HG02885 (cell line): ENCODE results near the gene ACOX3.

Source experiments
- ATAC-seq: cut with Tn5 transposase; IDR thresholded peaks from one replicate; pipeline ENCODE4 v1.9.1; 2021; ENCODE audit warnings: mild to moderate bottlenecking; ENCODE audit not compliant: unreplicated experiment, poor library complexity

The ACOX3 gene

DNA sequence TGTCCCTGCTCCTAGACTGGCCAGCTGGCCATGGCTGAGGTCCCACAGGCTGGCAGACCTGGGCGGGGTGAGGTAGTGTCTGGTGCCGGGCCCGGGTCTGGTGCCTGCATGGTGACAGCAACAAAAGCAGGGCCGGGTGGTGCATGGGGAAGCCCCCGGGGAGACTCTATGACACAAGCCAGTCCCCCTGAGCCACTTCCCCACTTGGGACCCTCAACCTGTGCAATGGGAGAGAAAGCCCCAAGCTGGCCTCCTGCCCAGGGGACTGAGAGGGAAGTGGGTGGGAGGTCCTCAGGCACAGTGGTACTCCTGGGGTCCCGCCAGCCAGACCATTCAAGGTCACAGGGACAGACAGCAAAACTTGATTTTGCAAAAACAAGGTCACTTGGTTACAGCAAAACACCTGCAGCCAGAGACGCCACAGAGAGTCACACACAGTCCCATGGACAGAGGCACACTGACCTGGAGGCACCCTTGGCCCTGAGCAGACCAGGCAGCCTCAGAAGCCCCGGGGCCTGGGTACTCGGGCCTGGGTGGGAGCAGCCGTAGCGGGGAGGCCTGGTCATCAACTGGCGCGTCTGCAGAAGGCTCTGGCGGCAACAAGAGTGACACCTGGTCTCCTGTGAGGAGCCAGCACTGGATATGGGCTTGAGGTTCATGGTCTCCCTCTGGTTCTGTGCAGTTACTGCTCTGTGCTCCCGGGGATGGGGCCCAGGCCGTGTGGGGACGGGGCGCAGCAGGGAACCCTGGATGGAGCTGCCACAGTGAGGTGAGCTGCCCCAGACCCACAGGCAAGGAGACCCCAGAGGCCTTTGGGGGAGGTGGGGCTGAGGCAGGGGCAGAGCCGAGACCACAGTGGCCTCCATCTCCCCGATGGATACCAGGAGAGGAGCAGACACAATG lies 110.4 kb downstream of the ACOX3 start:
- no peak for ATAC-seq

DNA sequence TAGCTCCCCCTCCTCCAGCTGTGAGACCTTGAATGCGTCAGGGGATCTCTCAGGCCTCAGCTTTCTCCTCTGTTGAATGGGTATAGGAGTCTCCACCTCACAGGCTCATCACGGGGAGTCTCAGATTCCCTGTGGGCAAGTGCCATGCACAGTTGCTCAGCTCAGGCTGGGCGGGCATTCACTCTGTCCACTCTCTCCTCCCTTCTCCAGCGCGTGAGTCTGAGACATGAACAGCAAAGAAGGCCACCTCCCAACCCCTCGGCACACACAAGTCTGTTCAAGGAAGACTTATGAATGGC lies 111.0 kb downstream of the ACOX3 start:
- no peak for ATAC-seq

DNA sequence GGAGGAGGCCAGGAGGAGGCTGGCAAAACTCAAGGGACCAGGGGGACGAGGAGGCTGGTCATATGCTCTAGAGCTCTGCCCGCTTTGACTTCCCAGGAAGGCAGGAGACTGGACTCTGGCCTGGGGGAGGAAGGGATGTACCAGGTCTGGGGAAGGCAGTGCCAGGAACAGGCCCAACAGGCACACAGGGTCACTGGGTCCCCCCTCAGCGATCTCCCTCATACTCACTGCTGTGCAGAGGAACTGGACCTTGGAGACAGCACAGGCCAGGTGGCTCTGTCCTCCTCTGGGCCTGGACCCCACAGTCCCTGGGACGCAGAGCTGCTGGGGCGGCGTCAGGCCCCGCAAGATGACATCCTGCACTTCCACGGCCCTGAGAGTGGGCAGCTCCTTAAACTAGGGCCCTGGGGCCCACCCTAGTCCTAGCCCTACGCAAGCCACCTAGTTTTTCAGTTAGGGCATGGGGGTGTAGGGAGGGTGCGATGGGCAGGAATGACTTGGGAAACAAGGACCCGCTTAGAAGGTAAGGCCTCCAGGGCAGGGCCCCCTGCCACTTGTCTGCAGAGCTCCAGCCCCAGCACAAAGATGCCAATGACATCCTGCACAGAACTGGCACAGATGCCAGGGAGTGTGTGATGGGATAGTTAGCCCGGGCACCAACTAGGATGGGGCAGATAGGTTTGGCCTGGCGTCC lies 111.5 kb downstream of the ACOX3 start:
- ATAC-seq, result no peak

DNA sequence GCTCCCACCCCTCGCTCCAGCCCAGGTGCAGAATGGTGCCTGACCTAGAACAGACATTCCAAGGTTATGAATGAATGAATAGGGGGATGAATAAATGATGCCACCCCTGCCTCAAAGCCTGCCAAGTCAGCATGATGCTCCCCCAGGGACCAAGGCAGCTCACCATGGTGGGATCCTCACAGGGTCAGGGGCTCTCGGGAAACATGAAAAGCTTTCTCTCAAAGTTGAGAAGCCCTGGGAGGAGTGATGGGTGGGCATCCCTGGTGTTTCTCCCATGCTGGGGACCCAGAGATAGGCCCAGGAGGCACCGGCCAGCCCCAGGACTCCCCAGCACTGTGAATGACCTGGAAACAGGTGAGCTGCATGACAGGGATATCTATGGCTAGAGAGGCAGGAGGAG lies 112.1 kb downstream of the ACOX3 start:
- no peak for ATAC-seq

DNA sequence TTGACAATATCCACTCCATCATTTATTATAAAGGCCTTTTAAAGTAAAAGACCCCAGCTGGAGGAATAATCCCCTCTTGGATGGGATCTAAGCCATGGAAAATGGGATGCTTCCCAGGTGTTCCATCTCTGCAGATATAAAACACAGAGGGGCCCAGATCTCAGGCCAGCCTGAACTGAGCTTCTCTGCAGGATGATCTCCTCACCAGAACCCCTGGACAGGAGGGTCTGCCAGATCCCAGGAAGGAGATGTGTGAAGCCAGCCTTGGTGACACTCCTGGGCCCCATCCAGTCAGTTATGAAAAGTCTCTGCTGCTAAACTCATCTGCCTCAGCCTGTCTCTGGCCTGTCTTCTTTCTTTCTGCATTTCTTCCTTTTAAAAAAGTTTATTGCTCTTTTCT lies 114.3 kb downstream of the ACOX3 start:
- no peak for ATAC-seq

DNA sequence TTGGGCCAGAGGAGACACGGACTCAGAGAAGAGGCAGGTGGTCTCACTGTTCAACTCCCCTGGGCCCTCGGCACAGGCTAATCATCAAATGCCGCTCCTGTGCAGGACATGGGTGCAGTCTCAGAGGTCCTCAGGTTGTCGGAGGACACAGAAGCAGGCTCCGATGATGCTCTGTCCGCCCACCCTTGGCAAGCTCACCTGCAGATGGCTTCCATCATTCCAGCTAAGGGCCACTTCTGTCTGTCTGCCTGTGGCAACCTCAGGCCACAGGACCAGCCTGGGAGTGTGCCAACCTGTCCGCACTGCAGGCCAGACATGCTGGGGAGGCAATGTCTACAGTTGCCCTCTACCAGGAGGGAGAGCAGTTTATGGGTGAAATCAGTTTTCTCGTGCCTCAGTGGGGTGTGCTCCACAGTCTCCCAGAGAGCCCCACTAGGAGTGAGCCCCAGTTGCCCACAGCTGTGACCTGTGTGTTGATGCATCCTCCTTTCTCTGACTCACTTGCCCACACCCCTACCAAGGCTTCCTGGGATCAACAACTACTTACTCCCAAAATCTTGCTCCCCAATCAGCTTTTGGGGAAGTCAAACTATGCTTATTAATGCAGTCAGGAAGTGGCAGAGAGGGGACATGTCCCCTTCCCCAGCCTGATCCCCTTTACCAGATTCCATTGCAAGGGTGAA lies 115.1 kb downstream of the ACOX3 start:
- no peak for ATAC-seq

DNA sequence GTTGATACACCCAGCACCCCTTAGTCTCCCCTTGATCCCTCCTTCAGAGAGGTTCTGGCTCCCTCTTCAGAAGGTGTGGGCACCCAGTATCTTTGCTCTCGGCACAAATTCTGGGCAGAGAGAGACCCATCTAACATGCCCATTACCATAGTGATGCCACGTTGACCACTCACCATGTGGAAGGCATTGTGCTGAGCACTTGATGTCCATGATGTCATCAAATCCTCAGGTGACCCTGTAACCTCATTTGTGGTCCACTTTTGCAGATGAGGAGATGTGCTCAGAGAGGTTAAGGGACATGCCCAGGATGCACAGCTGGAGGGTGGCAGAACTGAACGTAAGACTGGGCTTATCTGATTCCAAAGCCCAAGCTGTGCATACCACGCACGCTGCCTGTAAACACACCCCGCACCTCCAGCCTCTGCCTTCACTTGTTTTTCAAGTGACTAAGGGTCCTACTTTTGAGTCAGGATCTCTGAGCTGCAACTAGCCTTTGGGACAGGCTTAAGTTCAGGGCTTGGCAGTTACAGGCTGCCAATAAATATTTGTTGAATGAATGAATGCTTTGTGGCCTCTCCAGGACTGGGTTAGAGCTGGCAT lies 115.8 kb downstream of the ACOX3 start:
- no peak for ATAC-seq

DNA sequence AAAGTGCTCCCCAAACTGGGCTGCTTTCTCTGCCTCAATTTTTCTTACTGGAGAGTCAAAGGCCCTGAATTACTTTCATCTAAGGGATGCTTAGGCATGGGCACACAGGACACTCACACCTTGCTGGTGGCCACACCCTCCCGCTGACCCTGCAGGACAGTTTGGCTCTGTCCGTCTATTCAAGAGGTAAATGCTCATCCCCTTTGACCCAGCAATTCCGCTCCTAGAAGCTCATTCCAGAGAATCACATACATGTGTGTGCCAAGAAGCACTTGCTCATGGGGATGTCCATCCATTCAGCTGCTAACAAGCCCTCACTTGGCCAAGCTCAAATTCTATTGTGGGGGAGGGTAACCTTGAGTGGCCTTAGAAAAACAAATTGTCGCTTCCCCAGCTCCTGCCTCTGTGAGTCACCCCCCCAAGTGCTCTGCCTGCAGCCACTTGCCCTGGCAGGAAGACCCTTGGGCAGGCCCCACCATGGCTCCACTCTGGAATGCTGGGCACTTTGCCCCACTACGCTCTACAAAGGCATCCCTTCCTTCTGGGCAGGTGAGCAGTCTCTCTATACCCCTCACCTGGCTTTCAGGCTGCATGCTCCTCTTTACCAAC lies 116.5 kb downstream of the ACOX3 start:
- ATAC-seq, result no peak

DNA sequence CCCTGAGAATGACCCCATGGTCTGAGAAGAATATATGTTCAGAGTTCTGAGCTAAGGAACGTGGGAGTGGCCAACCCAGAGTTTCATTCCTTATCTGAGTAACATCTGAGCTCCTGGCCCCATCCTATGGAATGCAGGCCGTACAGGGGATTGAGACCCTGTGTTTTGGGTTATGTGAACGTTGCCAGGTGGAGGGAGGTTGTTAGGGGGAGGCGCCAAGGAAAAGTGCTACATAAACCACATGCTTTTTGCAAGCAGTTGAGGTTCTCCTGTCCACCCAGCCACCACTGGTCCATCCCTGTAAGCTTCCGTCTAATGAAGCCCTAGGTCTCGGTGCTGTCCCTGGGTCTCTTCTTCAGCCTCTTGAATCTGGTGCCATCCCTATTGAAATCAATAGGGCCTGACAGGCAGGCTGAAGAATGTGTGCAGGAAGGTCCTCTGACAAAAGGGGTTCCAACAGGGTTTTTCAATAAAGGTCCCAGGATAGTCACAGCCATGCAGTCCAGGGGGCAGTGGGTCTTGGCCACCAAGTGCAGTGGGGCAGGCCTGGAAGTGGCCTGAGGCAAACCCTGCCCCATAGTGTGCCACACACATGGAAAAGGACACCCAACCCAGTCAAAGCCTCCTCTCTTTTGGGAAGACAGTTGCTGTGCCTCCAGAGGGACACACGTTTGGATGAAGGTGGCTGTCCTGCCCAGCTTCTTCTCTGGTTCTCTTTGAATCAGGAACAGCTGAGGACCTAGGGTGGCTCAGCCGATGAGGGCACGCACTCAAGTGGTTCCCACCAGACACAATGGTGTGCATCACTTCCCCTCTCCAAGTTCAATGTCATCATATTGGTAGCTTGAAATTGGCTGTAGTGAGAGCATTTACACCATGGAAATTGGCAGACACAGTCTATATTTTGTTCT lies 117.5 kb downstream of the ACOX3 start:
- no peak for ATAC-seq

DNA sequence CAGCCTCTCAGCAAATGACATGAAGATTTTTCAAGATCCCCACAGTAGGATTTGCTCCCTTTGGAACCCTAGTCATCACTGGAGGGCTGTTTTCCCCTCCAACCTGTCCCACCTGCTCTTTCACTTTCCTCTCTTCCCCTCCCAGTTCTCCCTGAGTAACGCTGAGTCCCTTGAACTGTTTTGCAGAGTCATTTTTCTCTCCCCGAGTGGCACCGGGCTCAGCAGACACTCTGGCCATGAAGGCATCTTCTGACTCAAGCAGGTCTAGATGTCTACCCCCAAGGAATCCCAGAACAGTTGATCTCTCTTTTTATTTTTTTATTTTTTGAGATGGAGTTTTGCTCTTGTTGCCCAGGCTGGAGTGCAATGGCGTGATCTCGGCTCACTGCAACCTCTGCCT lies 118.8 kb downstream of the ACOX3 start:
- ATAC-seq, result no peak

DNA sequence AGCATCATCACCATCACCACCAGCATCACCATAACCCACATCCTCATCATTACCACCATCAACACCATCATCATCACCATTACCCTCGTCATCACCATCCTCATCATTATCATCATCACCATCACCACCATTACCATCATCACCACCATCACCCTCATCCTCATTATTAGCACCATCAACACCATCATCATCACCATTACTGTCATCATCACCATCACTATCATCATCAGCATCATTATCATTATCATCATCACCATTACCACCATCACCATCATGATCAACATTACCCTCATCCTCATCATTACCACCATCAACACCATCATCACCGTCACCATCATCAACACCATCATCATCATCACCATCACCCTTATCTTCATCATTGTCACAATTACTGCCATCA lies 119.3 kb downstream of the ACOX3 start:
- ATAC-seq, result no peak

DNA sequence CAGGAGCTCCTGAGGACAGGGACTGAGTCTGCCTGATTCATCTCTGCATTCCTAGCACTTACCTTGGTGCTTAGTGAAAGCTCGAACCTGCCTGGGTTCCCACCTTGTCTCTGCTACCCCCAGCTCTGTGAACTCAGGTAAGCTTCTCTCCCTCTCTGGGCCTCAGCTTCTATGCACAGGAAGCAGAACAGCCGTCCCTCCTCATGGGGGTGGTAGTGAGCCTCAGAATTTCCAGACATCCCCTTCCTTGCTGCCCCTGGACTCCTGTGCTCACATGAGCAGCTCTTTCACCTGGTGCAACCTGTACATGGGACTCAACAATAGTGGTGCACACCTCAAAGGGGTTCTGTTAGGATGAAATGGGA lies 120.2 kb downstream of the ACOX3 start:
- no peak for ATAC-seq

DNA sequence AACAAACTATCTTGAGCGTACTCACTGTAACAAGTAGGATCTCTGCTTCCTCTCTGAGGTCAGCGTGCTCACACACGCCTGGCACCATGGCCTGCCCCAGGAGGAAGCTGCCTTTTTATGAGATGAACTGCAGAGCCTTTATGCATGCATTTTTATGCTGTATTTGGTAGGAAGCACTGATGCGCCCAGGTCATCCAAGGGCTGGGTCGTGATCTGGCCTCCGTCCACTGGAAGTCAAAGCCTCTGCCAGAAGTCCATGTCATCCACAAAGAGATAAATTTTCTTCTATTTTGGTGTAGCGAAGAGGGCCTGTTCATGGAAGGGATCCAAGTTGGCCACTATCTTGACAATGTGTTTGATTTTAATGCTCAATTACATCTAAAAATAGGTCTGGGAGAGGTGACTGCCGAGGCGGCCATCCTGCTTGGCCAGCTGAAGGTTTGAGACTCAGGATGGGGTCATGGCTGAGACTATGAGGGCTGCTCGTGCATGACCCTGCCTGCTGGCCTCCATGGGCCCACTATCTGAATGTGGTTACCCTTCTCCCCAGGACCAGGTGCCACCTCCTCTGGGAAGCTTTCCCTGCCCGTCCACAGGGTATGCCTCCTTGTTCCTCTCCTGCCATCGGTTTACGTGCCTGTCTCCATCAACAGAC lies 120.7 kb downstream of the ACOX3 start:
- ATAC-seq, result no peak

DNA sequence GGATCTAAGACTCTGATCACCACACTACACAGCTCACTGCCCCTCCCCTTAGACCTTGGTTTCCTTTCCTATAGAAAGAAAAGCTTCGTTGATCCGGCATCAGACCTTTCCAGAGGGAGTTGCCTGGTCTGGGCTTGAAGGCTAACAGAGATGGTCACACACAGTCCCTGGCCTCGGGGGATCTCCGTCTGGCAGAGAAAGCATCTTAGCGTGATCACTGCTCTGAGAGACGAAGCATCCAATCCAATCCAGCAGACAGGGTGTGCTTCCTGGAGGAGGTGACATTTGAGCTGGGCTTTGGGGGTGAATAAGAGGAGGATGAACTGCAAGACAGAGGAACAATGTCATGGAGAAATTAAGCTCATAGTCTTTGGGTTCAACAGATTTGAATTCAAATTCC lies 121.5 kb downstream of the ACOX3 start:
- ATAC-seq, result no peak

DNA sequence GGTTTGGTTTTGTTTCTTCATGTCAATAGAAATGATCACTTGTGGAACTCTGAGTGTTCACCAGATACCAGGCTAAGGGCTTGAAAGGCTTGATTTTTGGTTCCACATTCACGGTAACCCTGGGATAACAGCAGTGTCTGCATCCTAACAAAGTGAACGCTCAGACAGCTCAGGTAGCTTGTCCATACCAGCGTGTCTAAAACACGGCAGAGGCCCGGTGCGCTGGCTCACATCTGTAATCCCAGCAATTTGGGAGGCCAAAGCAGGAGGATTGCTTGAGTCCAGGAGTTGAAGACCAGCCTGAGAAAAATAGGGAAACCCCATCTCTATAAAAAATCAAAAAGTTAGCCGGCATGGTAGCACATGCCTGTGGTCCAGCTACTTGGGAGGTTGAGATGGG lies 122.0 kb downstream of the ACOX3 start:
- no peak for ATAC-seq

DNA sequence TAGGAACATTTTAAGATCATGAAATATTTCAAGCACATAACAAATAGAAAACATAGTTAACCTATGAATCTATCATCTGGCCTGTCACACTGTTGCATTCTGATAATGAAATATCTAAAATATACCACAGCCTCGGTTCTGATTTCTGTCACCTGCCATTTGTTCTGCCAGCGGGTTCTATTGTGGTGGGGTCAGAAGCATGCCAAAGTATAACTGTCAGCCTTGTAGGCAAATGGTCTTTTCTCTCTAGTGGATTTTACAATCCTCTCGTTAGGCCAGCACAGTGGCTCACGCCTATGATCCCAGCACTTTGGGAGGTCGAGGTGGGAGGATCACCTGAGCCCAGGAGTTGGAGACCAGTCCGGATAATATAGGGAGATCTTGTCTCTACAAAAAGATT lies 123.0 kb downstream of the ACOX3 start:
- ATAC-seq, result no peak

DNA sequence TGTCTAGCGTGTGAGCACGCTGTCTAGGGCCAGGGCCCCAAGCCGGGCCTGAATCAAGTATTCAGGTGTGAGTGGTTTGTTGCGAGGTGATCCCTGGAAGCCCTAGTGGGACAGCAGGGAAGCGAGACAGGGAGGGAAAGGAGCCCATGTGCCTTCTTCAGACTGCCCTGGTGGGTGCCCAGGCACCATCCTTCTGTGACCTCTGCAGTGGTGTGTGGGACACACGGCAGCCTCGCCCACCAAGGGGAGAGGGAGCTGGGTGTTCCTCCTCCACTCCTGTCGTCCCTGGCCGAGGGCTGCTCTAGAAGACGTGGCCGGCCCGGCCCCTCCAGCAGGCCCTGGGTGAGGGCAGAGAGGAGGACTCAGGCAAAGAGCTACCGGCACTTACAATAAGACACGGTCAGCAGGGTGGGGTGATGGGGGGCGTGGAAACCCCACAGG lies 123.6 kb downstream of the ACOX3 start:
- no peak for ATAC-seq
